Stimulated activated CD8-positive, alpha-beta memory T cell treated with anti-CD3 and anti-CD28 coated beads, Interleukin-7, amount 100 ng/mL, for 4 hours (primary cell): ENCODE data around the gene SNX3.

ENCODE experiments used
- DNase-seq, 2 donors: peaks; one replicate each; pipeline ENCODE4 v3.0.0-alpha.2; 2020; ENCODE audit warnings: low read depth in 2 of 2

Gene SNX3

DNA sequence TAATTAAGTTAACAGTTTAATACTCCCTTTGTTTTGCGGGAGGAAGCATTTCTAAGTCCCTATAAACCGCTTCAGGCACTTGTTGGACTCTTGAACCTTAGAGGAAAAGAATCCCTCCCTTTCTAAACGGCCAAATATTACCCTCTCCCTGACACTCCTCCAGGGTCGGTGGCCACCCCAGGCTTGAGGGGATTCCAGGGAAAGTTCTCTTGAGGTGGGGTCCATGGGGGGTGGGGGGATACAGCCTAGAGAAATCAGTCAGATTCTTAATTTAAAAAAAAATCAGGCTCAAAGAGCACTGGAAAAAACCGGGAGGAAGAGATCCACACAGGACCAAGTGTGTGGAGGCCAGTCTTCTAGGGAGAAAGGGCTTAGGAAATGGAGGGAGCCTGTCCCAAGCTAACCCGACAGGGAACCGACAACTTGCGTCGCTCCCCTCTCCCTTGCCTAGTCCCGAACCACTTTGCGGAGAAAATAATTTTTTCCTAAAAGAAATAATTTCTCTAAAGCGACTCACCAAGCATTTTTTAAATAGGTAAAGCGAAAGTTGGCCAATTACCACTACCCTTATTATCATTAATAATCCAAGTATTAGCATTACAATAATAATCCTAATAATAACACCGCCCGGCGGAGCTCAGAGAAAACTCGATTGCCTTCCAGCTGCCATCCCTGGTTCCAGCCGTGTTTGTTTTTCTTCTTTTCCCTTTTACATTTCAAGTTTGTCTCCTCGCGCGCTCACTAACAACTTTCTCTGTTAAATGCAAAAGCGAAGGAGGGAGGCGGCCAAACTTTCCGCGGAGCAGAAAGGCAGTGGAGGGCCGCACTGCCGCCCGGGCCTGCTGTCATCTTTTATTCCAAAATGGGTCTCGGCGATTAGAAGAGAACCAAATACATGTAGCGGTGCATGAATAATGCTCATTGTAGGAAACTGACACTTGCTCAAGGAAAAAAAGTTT is 90.2 kb downstream of the SNX3 start:
- no peak for DNase-seq

DNA sequence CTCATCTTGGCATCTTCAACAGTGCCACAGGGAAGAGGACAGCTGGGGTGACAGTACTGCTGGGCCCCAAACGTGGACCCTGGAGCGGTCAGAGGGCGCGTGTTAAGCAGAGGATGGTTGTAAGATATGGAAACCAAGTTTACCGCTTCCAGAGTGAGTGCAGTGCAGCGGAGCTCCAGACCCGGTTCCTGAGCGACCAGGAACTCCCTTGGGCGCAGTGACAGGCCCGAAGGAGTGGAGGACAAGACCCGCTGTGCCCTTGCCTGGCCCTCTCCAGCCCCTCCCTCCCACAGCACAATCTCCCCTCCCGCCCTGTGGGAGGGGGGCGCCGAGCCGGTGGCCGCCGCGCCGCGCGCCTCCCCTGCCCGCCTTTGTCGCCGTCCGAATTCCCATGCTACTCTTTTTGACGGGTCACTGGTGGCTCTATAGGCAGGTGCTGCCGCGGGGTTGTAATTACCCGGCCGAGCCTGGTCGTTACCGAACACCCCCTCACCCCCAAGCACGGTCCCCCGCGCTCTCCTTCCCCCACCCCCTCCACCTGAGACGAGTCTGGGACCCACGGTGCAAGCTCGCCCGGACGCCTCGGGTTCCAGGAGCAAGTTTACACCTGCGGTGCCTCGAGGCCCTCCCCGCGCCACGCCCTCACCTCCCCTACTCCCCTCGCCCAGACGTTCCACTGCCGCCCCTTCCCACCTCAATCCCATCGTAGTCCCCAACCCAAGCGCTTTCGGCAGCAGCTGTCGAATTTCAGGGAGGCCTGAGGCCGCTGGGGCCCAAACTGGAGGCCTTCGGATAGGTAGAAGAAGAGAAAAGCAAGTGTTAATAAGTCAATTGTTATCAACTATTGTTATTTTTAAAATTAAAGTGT is 91.1 kb downstream of the SNX3 start:
- DNase-seq, result no peak

DNA sequence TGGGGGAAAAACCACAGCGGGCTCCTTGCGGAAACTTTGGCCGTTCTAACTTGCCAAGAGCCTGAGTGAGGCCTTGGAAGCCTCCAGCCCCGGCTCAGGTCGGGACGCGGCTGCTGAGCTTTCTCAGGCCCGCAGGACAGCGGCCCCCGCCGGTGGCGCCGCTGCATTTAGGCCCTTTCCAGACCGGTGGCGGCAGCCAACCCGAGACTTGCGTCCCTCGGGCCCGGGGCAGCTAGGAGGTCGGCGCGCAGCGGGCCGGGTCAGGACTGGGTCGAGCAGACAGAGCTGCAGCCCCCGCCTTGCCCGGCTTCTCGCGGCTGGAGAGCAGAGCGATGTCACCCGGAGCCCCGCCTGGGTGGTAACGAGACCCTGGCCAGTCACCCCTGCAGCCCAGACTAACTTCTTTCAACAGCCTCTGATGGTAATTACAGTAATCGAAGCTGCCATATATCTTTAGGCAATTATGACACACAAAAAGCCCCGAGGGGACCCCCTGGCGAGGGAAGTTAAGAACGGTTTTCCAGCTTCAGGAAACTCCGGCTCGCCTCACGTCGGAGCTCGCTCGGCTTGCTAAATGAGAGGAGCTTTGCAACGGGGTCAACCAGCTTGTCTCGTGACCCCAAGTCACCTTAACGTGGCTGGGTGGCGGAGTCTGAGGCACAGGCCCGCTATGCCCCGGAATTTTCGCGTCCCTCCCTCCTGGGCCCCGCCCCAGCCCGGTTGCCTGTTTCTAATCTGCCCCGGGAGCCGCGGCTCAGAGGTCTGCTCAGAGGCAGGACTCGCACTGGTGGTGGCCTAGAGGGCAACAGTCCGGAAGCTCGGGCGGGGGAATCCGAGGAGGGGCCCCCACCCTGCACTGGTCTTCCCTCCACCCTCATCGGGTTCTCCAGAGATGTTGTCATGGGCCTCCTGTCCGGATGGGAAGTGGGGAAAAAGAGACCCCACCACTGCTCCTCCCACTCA is 92.1 kb downstream of the SNX3 start:
- no peak for DNase-seq

DNA sequence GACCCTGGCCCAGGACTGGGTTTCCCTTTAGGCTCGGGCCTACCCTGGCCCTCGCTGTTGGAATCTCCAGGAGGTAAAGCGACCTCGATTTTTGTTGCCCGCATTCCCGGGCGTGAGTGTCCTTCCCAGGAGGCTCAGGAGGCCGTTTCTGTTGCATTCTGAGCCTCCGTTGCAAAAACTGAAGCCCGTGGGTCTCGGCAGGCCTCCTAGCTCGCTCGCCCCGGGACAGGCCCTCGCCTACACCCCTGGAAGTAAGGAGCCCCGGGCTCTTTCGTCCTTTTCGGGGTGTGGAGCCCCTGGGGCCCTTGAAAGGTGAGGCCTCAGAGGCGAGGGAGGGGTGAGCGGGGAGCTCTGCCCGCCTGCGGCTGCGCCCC is 92.8 kb downstream of the SNX3 start:
- no peak for DNase-seq

DNA sequence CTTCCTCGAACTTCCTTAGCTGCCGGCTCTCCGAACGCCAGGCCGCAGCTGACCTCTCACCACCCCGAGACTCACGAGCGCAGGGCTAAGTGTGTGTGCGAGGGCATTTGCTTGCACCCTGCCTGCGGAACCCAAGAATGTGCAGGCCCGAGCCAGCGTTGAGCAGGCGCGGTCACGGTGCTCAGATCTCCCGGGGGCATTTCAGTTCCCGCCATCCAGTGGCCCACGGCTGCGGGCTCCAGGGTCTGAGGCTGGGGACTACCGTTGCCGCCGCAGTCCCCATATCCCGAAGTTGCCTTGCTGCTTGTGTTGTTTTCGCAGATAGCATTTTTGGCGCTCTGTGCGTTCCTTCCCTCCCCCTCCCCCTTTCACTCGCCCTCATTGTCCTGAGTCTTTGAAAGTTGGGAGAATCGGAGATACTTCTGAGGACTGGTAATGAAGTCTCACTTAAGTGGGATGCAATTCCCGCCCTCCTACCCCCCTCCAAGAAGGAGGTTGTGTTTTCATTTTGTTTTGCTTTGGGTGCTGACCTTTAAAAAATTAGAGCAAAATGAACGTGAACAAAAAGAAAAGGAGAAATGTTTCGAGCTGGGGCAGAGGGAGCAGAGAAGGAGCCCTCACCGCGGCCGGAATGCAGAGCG is 93.3 kb downstream of the SNX3 start:
- no peak for DNase-seq

DNA sequence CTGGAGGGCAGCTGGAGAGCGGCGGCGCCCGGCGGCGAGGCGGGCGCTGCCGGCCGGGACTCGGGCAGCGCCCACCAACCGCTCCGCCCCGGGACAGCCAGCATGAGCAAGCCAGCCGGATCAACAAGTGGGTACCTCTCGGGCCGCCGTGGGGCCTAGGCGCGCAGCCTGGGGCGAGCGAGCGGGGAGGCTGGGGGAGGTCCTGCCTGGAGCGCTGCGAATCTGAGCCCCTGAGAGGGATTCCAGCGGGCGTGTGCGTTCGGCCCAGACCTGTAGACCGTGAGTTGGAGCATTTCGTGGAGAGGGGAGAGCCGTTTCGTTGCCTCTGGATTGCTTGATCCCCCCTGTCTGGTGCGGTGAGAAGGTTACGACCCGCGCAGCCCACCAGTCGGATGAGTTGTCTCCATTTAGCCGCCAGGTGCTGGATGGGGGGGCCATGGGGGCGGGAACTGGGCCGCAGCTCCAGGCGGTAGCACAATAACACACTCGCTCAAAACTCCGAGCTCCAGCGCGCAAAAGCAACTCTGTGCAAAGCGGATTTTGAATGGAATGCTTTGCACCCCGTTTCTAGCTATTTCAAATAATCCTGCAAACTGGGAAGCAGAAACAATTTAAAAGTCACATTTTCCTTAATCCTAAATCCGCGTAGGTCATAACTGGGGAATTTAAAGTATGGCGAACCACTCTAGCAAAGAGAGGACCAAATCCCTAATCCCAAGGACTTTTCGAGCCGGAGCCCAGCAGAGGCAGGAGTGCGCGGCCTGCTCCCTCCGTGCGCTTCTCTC is 94.0 kb downstream of the SNX3 start:
- DNase-seq, result no peak

DNA sequence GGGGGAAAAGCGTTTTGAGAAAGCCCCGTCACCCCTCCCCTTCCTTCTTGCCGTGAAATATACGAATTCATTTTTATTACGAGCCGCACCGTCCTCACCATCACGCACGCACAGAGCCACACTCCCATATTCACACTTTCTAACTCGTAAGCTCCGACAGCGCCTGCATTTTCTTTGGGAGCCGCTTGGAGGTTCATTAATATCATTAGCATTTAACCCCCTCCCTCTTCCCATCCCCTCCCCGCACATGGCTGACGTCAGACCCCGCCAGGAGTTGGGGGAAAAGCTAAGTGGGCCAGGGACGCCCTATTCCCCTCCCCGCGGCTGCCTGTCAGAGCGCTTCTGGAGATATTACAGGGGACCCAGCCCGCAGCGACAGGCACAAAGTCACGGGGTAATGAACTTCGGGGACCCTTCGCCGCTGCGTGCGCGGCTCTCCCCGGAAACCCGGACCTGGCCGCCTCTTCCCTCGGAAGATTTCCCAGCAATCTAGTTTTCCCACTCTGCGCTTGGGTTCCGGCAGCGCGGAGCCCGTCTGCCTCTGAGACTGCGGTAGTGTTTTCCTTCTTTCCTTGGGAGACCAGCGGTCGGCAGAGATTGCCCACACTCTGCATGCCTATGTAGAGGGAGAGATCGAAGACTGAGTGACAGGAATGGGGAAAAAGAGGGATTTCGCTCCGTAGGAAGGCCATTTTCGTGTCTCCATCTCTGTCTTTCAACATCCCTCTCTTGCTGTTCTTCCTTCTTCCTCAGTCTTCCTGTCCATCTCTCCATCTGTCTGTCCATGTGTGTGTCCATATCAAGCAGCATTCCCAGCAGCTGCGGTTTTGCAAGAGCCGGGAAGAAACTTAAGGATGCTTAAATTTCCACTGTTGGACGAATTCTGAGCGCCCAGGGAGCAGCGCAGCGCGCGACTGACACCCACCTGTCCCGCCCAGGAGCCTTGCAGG is 94.9 kb downstream of the SNX3 start, which contains the start of gene NR2E1:
NR2E1 (plus strand) TSS at position 309 of the 950 bp plus-strand sequence. CDS start 744 bp downstream, outside the sequence.
- DNase-seq, result no peak

DNA sequence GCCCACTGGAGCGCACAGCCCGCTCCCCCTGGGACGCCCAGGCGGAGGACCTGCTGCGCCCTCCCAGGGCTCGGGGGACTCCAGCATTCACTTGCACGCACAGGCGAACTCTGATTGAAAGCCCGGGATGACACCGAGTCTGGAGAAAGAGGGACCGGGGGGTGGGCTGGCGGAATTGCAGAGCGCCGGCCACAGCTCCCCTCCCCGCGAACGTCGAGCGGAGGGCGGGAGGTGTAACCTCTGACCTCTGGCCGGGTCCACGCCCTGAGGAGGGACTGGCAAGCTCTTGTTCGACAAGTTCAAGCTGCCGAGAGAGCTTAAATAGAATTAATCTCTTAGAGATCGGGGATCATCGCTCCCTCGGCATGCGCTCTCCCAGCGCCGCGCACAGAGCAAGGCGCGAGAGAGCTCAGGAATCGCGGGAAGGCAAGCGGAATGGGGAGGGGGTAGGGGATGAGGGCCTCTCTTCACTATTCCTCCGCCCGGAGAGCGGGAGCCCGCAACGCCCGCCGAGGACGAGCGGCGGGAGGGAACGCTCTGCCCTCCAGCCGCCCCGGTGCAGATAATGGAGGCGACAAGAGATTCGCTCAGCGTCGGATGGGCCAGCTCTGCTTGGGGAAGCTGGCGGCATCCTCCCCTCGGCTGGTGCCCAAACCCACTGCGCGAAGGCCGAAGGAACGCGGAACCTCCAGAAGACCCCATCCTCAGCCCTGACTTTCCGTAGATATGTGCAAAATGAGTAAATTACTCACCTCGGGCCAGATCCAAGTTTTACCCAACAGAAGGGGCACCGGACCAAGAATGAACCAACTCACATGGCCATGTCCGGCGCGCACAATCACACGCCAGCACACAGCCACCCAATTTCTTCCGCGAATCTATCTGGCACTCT is 95.8 kb downstream of the SNX3 start:
- no peak for DNase-seq

DNA sequence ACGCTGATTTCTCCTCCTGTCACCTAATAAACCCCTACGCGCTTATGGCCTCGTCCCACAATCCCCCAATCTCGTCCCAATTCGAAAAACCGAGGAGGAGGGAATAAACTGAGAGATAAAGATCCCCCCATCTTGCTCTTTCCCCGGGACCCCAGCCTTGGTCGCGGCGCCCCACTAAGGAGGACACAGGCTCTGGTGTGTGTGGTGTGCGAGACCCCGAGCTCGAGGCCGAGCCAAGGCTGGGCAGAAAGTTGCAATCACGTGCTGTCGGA is 96.4 kb downstream of the SNX3 start:
- no peak for DNase-seq

DNA sequence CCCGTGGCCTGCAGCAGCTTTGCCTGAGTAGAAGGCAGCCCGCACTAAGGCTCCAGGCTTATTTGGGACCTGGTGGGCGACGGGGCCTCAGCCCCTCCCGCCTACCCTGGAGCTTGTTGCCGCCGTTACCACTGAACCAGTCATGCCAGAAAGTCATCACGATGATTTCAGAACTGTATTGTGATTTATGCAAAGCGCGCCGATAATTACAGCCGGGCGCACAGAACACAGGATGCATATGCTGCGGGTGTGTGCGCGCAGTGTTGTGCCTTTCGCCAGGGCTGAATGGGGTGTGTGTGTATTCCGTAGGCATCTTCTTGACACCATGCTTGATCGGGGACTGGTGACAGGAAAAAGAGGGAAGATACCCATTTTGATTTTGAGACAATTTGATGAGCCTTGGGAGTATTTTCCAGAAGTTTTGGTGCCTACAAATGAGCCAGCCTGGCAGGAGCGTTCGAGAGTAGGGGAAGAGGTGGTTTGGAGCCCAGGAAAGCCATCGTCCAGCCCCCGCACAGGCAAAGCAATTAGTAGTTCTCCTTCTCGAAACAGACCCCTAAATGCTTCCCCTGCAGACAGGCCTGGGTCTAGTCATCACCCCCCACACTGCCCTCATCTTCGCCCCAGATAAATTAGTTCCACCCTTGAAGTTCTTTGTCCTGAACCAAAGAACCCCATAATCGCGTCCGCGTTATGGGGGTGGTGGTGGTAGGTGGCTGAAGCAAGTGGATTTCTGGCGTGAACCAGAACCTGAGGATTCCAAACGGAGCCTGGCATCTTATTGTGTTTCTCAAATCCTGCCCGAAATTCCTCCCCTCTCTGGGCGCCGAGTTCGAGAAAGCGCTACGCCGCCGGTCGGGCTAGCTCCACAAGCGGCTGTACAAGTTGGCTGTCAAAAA is 96.9 kb downstream of the SNX3 start:
- DNase-seq, result no peak

DNA sequence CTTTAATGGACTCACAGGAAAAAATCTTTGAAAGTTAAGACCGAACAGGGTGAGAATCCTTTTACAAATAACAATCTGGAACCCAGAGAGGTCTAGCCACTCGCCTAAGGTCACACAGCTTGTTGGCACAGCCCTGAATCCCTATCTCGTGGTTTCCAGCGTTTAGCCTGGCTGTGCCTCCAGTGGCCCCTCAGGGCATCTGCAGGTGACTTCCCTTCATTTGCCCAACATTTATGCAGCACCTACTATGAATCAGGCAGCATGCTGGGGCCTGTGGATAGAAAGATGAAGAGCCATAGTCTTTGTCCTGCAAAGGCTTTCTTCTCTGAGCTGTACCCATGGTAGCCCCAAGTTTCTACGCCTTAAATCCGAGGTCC is 97.6 kb downstream of the SNX3 start:
- DNase-seq, result no peak

DNA sequence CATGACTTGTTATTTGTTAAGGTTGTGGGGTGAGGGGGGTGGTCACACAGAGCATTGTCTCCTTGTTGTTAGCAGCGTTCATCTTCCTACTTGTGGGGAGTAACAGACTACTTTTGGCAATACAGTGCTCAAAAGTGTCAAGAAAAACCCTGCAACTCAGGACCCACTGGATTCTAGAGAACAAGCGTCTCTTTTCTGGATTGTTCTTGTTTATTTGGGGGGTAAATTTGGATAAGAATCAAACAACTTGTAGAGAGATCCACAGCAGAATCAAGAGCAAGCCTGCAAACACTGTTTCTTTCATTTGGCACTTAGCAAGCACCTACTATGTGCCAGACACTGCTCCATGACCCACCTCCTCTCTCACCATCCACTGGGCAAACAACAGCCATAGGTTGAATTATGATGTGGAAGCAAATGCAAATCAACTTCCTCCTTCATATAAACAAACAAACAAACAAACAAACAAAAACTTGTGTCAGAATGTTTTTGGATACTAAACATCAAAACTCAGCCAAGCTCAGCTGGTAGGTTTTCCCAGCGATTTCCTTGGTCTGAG is 99.0 kb downstream of the SNX3 start:
- DNase-seq, result no peak
